ENCODE data around the gene ANKRD45.

GRCh38 chr1:173717238-173717637, 47.6 kb upstream of the ANKRD45 start:
- no peak for TF ChIP-seq CTCF (IDR thresholded peaks at IDR 0.05; ENCODE audit: insufficient read depth, low read length)
- no peak for TF ChIP-seq POLR2AphosphoS5 (IDR thresholded peaks at IDR 0.05; ENCODE audit: low read depth)
- no peak for TF ChIP-seq GABPA (IDR thresholded peaks at IDR 0.05; ENCODE audit: low read depth)
- TF ChIP-seq REST (IDR thresholded peaks at IDR 0.05; ENCODE audit: insufficient replicate concordance, low read depth) = no peak
- TF ChIP-seq SPI1 (IDR thresholded peaks at IDR 0.05; ENCODE audit: borderline replicate concordance, low read depth) = no peak

All from HL-60 (cell line).